ENCODE results near the gene FGFR3.

DNA sequence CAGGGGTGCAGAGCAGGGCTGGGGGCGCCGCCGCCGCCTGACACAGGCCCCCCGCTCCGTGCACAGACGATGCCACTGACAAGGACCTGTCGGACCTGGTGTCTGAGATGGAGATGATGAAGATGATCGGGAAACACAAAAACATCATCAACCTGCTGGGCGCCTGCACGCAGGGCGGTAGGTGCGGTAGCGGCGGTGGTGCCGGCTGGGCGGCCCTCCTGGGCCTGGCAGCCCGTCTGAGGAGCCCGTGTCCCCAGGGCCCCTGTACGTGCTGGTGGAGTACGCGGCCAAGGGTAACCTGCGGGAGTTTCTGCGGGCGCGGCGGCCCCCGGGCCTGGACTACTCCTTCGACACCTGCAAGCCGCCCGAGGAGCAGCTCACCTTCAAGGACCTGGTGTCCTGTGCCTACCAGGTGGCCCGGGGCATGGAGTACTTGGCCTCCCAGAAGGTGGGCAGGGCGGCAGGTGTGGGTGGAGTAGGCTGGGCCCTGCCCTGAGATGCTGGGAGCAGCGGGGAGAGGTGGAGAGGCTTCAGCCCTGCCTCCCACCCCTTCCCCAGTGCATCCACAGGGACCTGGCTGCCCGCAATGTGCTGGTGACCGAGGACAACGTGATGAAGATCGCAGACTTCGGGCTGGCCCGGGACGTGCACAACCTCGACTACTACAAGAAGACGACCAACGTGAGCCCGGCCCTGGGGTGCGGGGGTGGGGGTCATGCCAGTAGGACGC lies 12.6 kb downstream of the FGFR3 start:
- TF ChIP-seq, protein P1, sequence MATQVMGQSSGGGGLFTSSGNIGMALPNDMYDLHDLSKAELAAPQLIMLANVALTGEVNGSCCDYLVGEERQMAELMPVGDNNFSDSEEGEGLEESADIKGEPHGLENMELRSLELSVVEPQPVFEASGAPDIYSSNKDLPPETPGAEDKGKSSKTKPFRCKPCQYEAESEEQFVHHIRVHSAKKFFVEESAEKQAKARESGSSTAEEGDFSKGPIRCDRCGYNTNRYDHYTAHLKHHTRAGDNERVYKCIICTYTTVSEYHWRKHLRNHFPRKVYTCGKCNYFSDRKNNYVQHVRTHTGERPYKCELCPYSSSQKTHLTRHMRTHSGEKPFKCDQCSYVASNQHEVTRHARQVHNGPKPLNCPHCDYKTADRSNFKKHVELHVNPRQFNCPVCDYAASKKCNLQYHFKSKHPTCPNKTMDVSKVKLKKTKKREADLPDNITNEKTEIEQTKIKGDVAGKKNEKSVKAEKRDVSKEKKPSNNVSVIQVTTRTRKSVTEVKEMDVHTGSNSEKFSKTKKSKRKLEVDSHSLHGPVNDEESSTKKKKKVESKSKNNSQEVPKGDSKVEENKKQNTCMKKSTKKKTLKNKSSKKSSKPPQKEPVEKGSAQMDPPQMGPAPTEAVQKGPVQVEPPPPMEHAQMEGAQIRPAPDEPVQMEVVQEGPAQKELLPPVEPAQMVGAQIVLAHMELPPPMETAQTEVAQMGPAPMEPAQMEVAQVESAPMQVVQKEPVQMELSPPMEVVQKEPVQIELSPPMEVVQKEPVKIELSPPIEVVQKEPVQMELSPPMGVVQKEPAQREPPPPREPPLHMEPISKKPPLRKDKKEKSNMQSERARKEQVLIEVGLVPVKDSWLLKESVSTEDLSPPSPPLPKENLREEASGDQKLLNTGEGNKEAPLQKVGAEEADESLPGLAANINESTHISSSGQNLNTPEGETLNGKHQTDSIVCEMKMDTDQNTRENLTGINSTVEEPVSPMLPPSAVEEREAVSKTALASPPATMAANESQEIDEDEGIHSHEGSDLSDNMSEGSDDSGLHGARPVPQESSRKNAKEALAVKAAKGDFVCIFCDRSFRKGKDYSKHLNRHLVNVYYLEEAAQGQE (IDR thresholded peaks at IDR 0.05; ENCODE audit: borderline replicate concordance) = no peak
- TF ChIP-seq CTCF (IDR thresholded peaks at IDR 0.05; ENCODE audit: poor library complexity, severe bottlenecking) = no peak
